Stimulated activated CD4-positive, alpha-beta T cell treated with anti-CD3 and anti-CD28 coated beads, Interleukin-2, amount 100 ng/mL, for 24 hours (primary cell): ENCODE measurements around the gene RNF144B.

Source experiments
- DNase-seq, 2 donors: peaks; one replicate each; pipeline ENCODE4 v3.0.0-alpha.2; 2020

The RNF144B gene

GRCh38 chr6:18412068-18412467 is 24.9 kb downstream of the RNF144B start:
- DNase-seq: no peak

GRCh38 chr6:18412644-18413043 is 25.5 kb downstream of the RNF144B start:
- no peak for DNase-seq

- DNase-seq: no peak
Observed at GRCh38 chr6:18413381-18413780, 26.2 kb downstream of the RNF144B start.

- DNase-seq: no peak
Observed at GRCh38 chr6:18414116-18414515, 27.0 kb downstream of the RNF144B start.

- DNase-seq: no peak
Observed at GRCh38 chr6:18415207-18415606, 28.1 kb downstream of the RNF144B start.

- DNase-seq: no peak
Observed at GRCh38 chr6:18415671-18416340, 28.7 kb downstream of the RNF144B start.

GRCh38 chr6:18416341-18416679 is 29.2 kb downstream of the RNF144B start:
- DNase-seq: no peak

GRCh38 chr6:18420328-18420727 is 33.2 kb downstream of the RNF144B start:
- DNase-seq: no peak

GRCh38 chr6:18422136-18422535 is 35.0 kb downstream of the RNF144B start:
- DNase-seq: no peak

- no peak for DNase-seq
Observed at GRCh38 chr6:18423426-18423825, 36.3 kb downstream of the RNF144B start.

GRCh38 chr6:18424201-18424600 is 37.1 kb downstream of the RNF144B start:
- DNase-seq: no peak

GRCh38 chr6:18425218-18425617 is 38.1 kb downstream of the RNF144B start:
- no peak for DNase-seq

GRCh38 chr6:18427296-18427695 is 40.1 kb downstream of the RNF144B start:
- no peak for DNase-seq

- no peak for DNase-seq
Observed at GRCh38 chr6:18429655-18430297, 42.6 kb downstream of the RNF144B start.

- DNase-seq: no peak
Observed at GRCh38 chr6:18431581-18431980, 44.4 kb downstream of the RNF144B start.

GRCh38 chr6:18432180-18432579 is 45.0 kb downstream of the RNF144B start:
- no peak for DNase-seq

- DNase-seq: no peak
Observed at GRCh38 chr6:18432619-18433018, 45.5 kb downstream of the RNF144B start.

GRCh38 chr6:18433059-18433458 is 45.9 kb downstream of the RNF144B start:
- no peak for DNase-seq

- DNase-seq: no peak
Observed at GRCh38 chr6:18436341-18436740, 49.2 kb downstream of the RNF144B start.

- DNase-seq: no peak
Observed at GRCh38 chr6:18439581-18439980, 52.4 kb downstream of the RNF144B start.

GRCh38 chr6:18441251-18441979 is 54.3 kb downstream of the RNF144B start:
- no peak for DNase-seq

- DNase-seq: no peak
Observed at GRCh38 chr6:18444111-18444510, 57.0 kb downstream of the RNF144B start.

GRCh38 chr6:18445228-18445627 is 58.1 kb downstream of the RNF144B start:
- no peak for DNase-seq

- no peak for DNase-seq
Observed at GRCh38 chr6:18446771-18447170, 59.6 kb downstream of the RNF144B start.
